ENCODE results near the gene CTDSP1.

Gene CTDSP1

GRCh38 chr2:218368150-218368528 is 31.5 kb upstream of the CTDSP1 start:
- no peak for TF ChIP-seq CTCF (IDR thresholded peaks at IDR 0.05)
- intact Hi-C loops (cut with DNase I; ENCODE audit: low total_unique reads): no loop called here
- Histone ChIP-seq H3K9me3 (no peaks in the 10 kb centered on the region), H3K27me3 (no peaks in the 10 kb centered on the region), H3K36me3 (no peaks in the 10 kb centered on the region), H3K4me3 (peak overlapping the region; percentile 50 to 56), H3K4me1 (peaks cover 0 to 26% (median 7%) of the 10 kb centered on the region in 4 donors), H3K27ac (peak overlapping the region; percentile 79 to 86)
- DNase-seq: no peak

- DNase-seq: peak in 1 of 2 donors; percentile 31
- intact Hi-C loops (cut with DNase I; ENCODE audit: low total_unique reads): no loop called here
- no peak for TF ChIP-seq CTCF (IDR thresholded peaks at IDR 0.05)
- Histone ChIP-seq H3K27me3 (no peaks in the 10 kb centered on the region), H3K4me1 (peaks cover 0 to 26% (median 7%) of the 10 kb centered on the region in 4 donors), H3K27ac (peak overlapping the region; percentile 79 to 86), H3K4me3 (peak overlapping the region; percentile 50 to 56), H3K36me3 (no peaks in the 10 kb centered on the region), H3K9me3 (no peaks in the 10 kb centered on the region)
Observed at GRCh38 chr2:218368621-218369153, 31.0 kb upstream of the CTDSP1 start.

- no peak for TF ChIP-seq CTCF (IDR thresholded peaks at IDR 0.05)
- no peak overlapping the region for H3K4me3 ChIP-seq
- intact Hi-C loops (cut with DNase I; ENCODE audit: low total_unique reads): no loop called here
- peak overlapping the region; percentile 79 to 86 for H3K27ac ChIP-seq
- H3K36me3 ChIP-seq: no peaks in the 10 kb centered on the region
- no peaks in the 10 kb centered on the region for H3K9me3 ChIP-seq
- peaks cover 0 to 26% (median 7%) of the 10 kb centered on the region in 4 donors for H3K4me1 ChIP-seq
- H3K27me3 ChIP-seq: no peaks in the 10 kb centered on the region
- peak in 1 of 2 donors; percentile 12 for DNase-seq
Observed at GRCh38 chr2:218369330-218369729, 30.3 kb upstream of the CTDSP1 start.

DNA sequence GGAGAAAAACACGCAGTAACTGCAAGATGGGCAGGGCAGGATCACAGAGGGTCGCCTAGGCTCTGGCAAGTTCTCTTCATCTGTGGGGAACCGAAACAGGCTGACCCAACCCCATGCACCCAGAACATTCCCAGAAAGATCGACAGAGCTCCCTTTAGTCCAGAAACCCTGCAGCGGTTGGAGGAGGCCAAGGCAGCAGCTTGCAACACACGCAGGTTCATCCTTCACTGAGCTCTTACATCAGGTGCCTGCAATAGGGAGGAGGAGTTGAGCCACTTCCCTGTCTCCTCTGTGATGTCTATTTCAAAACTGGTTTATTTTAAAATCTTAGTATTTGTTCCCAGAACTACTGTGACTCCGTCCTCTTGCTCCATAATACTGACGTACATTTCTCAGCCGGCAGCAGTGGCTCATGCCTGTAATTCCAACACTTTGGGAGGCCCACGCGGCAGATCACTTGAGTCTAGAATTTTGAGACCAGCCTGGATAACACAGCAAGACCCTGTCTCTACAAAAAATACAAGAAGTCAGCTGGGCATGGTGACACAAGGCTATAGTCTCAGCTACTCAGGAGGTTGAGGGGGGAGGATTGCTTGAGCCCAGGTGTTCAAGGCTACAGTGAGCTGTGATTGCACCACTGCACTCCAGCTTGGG is 29.1 kb upstream of the CTDSP1 start:
- no peak for TF ChIP-seq CTCF (IDR thresholded peaks at IDR 0.05)
- peak; percentile 76 to 86 for DNase-seq
- Histone ChIP-seq H3K4me1 (peaks cover 0 to 26% (median 7%) of the 10 kb centered on the region in 4 donors), H3K27me3 (no peaks in the 10 kb centered on the region), H3K27ac (peak overlapping the region; percentile 79 to 86), H3K4me3 (no peak overlapping the region), H3K9me3 (no peaks in the 10 kb centered on the region), H3K36me3 (no peaks in the 10 kb centered on the region)
- intact Hi-C loops (cut with DNase I; ENCODE audit: low total_unique reads): no loop called here

- Histone ChIP-seq H3K36me3 (no peaks in the 10 kb centered on the region), H3K4me1 (peaks cover 0 to 26% (median 7%) of the 10 kb centered on the region in 4 donors), H3K27ac (no peak overlapping the region), H3K27me3 (no peaks in the 10 kb centered on the region), H3K4me3 (no peak overlapping the region), H3K9me3 (no peaks in the 10 kb centered on the region)
- peak in 1 of 2 donors; percentile 8 for DNase-seq
- intact Hi-C loops (cut with DNase I; ENCODE audit: low total_unique reads): no loop called here
- TF ChIP-seq CTCF (IDR thresholded peaks at IDR 0.05): no peak
Observed at GRCh38 chr2:218371983-218372350, 27.7 kb upstream of the CTDSP1 start.

Measured in tibial artery (tissue), 4 donors.